ENCODE results near the gene RAB11FIP4.
"Not testable (repeated sequence)": the region's sequence is repeated elsewhere in the genome, so short reads cannot be mapped to it uniquely, and the experiment has no call there.

RAB11FIP4 gene

GRCh38 chr17:31374503-31374902 lies 17.0 kb upstream of the RAB11FIP4 start:
- H3K27ac Mint-ChIP-seq (ENCODE audit: low read depth): no peak overlapping the region

GRCh38 chr17:31378638-31379037 lies 12.8 kb upstream of the RAB11FIP4 start:
- Mint-ChIP-seq H3K4me3 (no peak overlapping the region), H3K9me3 (no peaks in the 10 kb centered on the region)

More at GRCh38 chr17:31374503-31374902, 17.0 kb upstream of the RAB11FIP4 start:
- peak overlapping the region; percentile 29 for H3K4me3 Mint-ChIP-seq
- no peaks in the 10 kb centered on the region for H3K4me1 Mint-ChIP-seq
- no peaks in the 10 kb centered on the region for H3K9me3 Mint-ChIP-seq
- H3K36me3 Mint-ChIP-seq (ENCODE audit: insufficient read depth): peaks cover 9% of the 10 kb centered on the region
- ATAC-seq (replicated peaks; ENCODE audit: extremely low read depth, poor library complexity, severe bottlenecking) (no peak), DNase-seq (ENCODE audit: low spot score in 2 of 2) (no peak)
- no peaks in the 10 kb centered on the region for H3K27me3 Mint-ChIP-seq

GRCh38 chr17:31379597-31380205 lies 11.8 kb upstream of the RAB11FIP4 start:
- H3K9me3 Mint-ChIP-seq: no peaks in the 10 kb centered on the region
- no peak for ATAC-seq (replicated peaks; ENCODE audit: extremely low read depth, poor library complexity, severe bottlenecking)

More at GRCh38 chr17:31378638-31379037, 12.8 kb upstream of the RAB11FIP4 start:
- DNase-seq (ENCODE audit: low spot score in 2 of 2) (no peak), ATAC-seq (replicated peaks; ENCODE audit: extremely low read depth, poor library complexity, severe bottlenecking) (no peak)
- H3K27me3 Mint-ChIP-seq: no peaks in the 10 kb centered on the region
- H3K4me1 Mint-ChIP-seq: no peaks in the 10 kb centered on the region
- H3K27ac Mint-ChIP-seq (ENCODE audit: low read depth): no peak overlapping the region
- peaks cover 10% of the 10 kb centered on the region for H3K36me3 Mint-ChIP-seq (ENCODE audit: insufficient read depth)

GRCh38 chr17:31381165-31381668 lies 10.3 kb upstream of the RAB11FIP4 start:
- no peak for DNase-seq (ENCODE audit: low spot score in 2 of 2)
- Mint-ChIP-seq H3K4me1 (no peaks in the 10 kb centered on the region), H3K36me3 (ENCODE audit: insufficient read depth) (peaks cover 5% of the 10 kb centered on the region), H3K4me3 (no peak overlapping the region), H3K9me3 (no peaks in the 10 kb centered on the region), H3K27ac (ENCODE audit: low read depth) (no peak overlapping the region), H3K27me3 (no peaks in the 10 kb centered on the region)
- ATAC-seq (replicated peaks; ENCODE audit: extremely low read depth, poor library complexity, severe bottlenecking): no peak

More at GRCh38 chr17:31379597-31380205, 11.8 kb upstream of the RAB11FIP4 start:
- Mint-ChIP-seq H3K27me3 (no peaks in the 10 kb centered on the region), H3K4me3 (no peak overlapping the region), H3K36me3 (ENCODE audit: insufficient read depth) (peaks cover 8% of the 10 kb centered on the region), H3K27ac (ENCODE audit: low read depth) (no peak overlapping the region), H3K4me1 (no peaks in the 10 kb centered on the region)
- DNase-seq (ENCODE audit: low spot score in 2 of 2): no peak

- H3K27me3 Mint-ChIP-seq: not testable (repeated sequence)
Observed at GRCh38 chr17:31382668-31383275, 8.7 kb upstream of the RAB11FIP4 start.

GRCh38 chr17:31383488-31383887 lies 8.0 kb upstream of the RAB11FIP4 start:
- not testable (repeated sequence) for DNase-seq (ENCODE audit: low spot score in 2 of 2); ATAC-seq (replicated peaks; ENCODE audit: extremely low read depth, poor library complexity, severe bottlenecking); H3K9me3 Mint-ChIP-seq; H3K27ac Mint-ChIP-seq (ENCODE audit: low read depth); H3K36me3 Mint-ChIP-seq (ENCODE audit: insufficient read depth); H3K27me3 Mint-ChIP-seq; H3K4me1 Mint-ChIP-seq; H3K4me3 Mint-ChIP-seq

More at GRCh38 chr17:31382668-31383275, 8.7 kb upstream of the RAB11FIP4 start:
- not testable (repeated sequence) for H3K36me3 Mint-ChIP-seq (ENCODE audit: insufficient read depth); DNase-seq (ENCODE audit: low spot score in 2 of 2); H3K27ac Mint-ChIP-seq (ENCODE audit: low read depth); H3K4me1 Mint-ChIP-seq; H3K4me3 Mint-ChIP-seq; ATAC-seq (replicated peaks; ENCODE audit: extremely low read depth, poor library complexity, severe bottlenecking); H3K9me3 Mint-ChIP-seq

- Mint-ChIP-seq H3K27me3 (peaks cover 18% of the 10 kb centered on the region), H3K4me1 (peaks cover 7% of the 10 kb centered on the region), H3K4me3 (no peak overlapping the region), H3K36me3 (ENCODE audit: insufficient read depth) (peaks cover 3% of the 10 kb centered on the region), H3K9me3 (no peaks in the 10 kb centered on the region), H3K27ac (ENCODE audit: low read depth) (no peak overlapping the region)
- DNase-seq (ENCODE audit: low spot score in 2 of 2): no peak
- no peak for ATAC-seq (replicated peaks; ENCODE audit: extremely low read depth, poor library complexity, severe bottlenecking)
Observed at GRCh38 chr17:31385428-31386285, 5.8 kb upstream of the RAB11FIP4 start.

- DNase-seq (ENCODE audit: low spot score in 2 of 2) (no peak), ATAC-seq (replicated peaks; ENCODE audit: extremely low read depth, poor library complexity, severe bottlenecking) (no peak)
- peaks cover 7% of the 10 kb centered on the region for H3K4me1 Mint-ChIP-seq
- peaks cover 3% of the 10 kb centered on the region for H3K36me3 Mint-ChIP-seq (ENCODE audit: insufficient read depth)
- H3K27me3 Mint-ChIP-seq: peaks cover 21% of the 10 kb centered on the region
- H3K9me3 Mint-ChIP-seq: no peaks in the 10 kb centered on the region
- H3K4me3 Mint-ChIP-seq: no peak overlapping the region
- H3K27ac Mint-ChIP-seq (ENCODE audit: low read depth): no peak overlapping the region
Observed at GRCh38 chr17:31386542-31387075, 4.9 kb upstream of the RAB11FIP4 start.

- no peak overlapping the region for H3K27ac Mint-ChIP-seq (ENCODE audit: low read depth)
- H3K4me3 Mint-ChIP-seq: no peak overlapping the region
- peaks cover 3% of the 10 kb centered on the region for H3K36me3 Mint-ChIP-seq (ENCODE audit: insufficient read depth)
- peaks cover 7% of the 10 kb centered on the region for H3K4me1 Mint-ChIP-seq
- ATAC-seq (replicated peaks; ENCODE audit: extremely low read depth, poor library complexity, severe bottlenecking): no peak
- no peaks in the 10 kb centered on the region for H3K9me3 Mint-ChIP-seq
- peaks cover 26% of the 10 kb centered on the region for H3K27me3 Mint-ChIP-seq
- DNase-seq (ENCODE audit: low spot score in 2 of 2): no peak
Observed at GRCh38 chr17:31387438-31387837, 4.0 kb upstream of the RAB11FIP4 start.

GRCh38 chr17:31388351-31388750 lies 3.1 kb upstream of the RAB11FIP4 start:
- no peak overlapping the region for H3K4me3 Mint-ChIP-seq

GRCh38 chr17:31388770-31389656 lies 2.5 kb upstream of the RAB11FIP4 start:
- ATAC-seq (replicated peaks; ENCODE audit: extremely low read depth, poor library complexity, severe bottlenecking) (peak; percentile 49), DNase-seq (ENCODE audit: low spot score in 2 of 2) (peak in 1 of 2 donors; percentile 38)
- no peak overlapping the region for H3K4me3 Mint-ChIP-seq
- H3K27me3 Mint-ChIP-seq: peaks cover 41% of the 10 kb centered on the region
- no peak overlapping the region for H3K27ac Mint-ChIP-seq (ENCODE audit: low read depth)
- H3K36me3 Mint-ChIP-seq (ENCODE audit: insufficient read depth): peaks cover 1% of the 10 kb centered on the region
- peaks cover 7% of the 10 kb centered on the region for H3K4me1 Mint-ChIP-seq
- H3K9me3 Mint-ChIP-seq: no peaks in the 10 kb centered on the region

More at GRCh38 chr17:31388351-31388750, 3.1 kb upstream of the RAB11FIP4 start:
- no peak overlapping the region for H3K27ac Mint-ChIP-seq (ENCODE audit: low read depth)
- DNase-seq (ENCODE audit: low spot score in 2 of 2) (no peak), ATAC-seq (replicated peaks; ENCODE audit: extremely low read depth, poor library complexity, severe bottlenecking) (no peak)
- H3K36me3 Mint-ChIP-seq (ENCODE audit: insufficient read depth): peaks cover 2% of the 10 kb centered on the region
- no peaks in the 10 kb centered on the region for H3K9me3 Mint-ChIP-seq
- H3K27me3 Mint-ChIP-seq: peaks cover 35% of the 10 kb centered on the region
- peaks cover 7% of the 10 kb centered on the region for H3K4me1 Mint-ChIP-seq
